ENCODE measurements around the gene ARL2.

DNA sequence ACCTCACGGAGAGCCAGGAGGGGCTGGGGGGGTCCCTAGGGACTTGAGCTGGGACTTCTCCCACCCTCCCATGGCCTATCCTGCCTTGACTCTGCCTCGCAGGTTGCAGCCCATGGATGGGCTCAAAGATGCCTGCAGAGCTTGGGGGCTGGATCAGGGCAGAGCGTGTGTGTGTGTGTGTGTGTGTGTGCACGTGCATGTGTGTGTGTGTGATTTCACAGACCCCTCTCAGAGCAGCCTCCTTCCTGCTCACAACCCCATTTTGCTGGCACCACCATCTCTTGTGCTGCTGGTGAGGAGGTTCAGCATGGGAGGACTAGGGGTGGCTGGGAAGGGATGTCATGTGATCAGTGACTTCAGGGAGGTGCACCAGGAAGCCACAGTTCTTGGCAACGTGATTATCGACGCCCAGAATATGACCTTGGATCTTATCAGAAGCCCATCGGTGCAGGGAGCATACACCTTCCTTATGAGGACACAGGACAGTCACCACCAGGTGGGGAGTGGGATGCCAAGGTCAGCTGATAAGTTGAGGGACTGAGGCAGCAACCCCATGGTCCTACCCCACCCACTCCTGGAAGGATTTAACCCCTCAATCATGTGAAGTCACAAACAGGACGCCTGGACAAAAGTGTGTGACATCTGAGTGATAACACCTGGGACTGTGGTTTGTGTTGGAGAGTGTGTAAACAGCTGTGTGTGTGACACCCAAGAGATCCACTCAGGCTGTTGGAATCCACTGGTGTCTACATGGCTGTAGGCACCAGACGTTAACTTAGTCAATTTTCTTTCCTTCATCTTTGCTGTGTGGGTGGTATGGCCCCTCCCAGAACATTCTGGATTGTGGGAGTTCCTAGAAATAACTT lies 46.2 kb downstream of the ARL2 start:
- TF ChIP-seq EZH2 (IDR thresholded peaks at IDR 0.05; ENCODE audit: borderline replicate concordance, low read depth, low read length, severe bottlenecking) = no peak
- TF ChIP-seq, protein P1, sequence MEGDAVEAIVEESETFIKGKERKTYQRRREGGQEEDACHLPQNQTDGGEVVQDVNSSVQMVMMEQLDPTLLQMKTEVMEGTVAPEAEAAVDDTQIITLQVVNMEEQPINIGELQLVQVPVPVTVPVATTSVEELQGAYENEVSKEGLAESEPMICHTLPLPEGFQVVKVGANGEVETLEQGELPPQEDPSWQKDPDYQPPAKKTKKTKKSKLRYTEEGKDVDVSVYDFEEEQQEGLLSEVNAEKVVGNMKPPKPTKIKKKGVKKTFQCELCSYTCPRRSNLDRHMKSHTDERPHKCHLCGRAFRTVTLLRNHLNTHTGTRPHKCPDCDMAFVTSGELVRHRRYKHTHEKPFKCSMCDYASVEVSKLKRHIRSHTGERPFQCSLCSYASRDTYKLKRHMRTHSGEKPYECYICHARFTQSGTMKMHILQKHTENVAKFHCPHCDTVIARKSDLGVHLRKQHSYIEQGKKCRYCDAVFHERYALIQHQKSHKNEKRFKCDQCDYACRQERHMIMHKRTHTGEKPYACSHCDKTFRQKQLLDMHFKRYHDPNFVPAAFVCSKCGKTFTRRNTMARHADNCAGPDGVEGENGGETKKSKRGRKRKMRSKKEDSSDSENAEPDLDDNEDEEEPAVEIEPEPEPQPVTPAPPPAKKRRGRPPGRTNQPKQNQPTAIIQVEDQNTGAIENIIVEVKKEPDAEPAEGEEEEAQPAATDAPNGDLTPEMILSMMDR (IDR thresholded peaks at IDR 0.05; ENCODE audit: extremely low read depth in 1 of 2, insufficient read depth in 1 of 2, low read depth in 1 of 2, low read length in 2 of 2) = no peak
- no peak for TF ChIP-seq POLR2A (IDR thresholded peaks at IDR 0.05; ENCODE audit: low read depth, low read length)
- TF ChIP-seq POLR2AphosphoS5 (IDR thresholded peaks at IDR 0.05; ENCODE audit: insufficient read depth, low read depth, low read length) = no peak
- no peak for TF ChIP-seq GATA2 (IDR thresholded peaks at IDR 0.05; ENCODE audit: insufficient read depth, insufficient read length, low read depth, low read length)
- TF ChIP-seq, protein P2, sequence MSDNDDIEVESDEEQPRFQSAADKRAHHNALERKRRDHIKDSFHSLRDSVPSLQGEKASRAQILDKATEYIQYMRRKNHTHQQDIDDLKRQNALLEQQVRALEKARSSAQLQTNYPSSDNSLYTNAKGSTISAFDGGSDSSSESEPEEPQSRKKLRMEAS (IDR thresholded peaks at IDR 0.05; ENCODE audit: insufficient read depth, insufficient read length) = no peak
- no peak for TF ChIP-seq JUN (IDR thresholded peaks at IDR 0.05; ENCODE audit: borderline replicate concordance, insufficient read depth, insufficient read length, low read depth)
